ENCODE results near the gene GPR89A. TPM values are rescaled to one million over a fixed set of nuclear protein-coding genes. Genes with fewer than 3 reads are reported as not detected.
"Not testable (repeated sequence)": the region's sequence is repeated elsewhere in the genome, so short reads cannot be mapped to it uniquely, and the experiment has no call there.

Gene GPR89A
- polyA plus RNA-seq, 1 donor (not counting 4 experiments of a cell fraction or from before 2014, with no cell fraction given) = 22.8 TPM

DNA sequence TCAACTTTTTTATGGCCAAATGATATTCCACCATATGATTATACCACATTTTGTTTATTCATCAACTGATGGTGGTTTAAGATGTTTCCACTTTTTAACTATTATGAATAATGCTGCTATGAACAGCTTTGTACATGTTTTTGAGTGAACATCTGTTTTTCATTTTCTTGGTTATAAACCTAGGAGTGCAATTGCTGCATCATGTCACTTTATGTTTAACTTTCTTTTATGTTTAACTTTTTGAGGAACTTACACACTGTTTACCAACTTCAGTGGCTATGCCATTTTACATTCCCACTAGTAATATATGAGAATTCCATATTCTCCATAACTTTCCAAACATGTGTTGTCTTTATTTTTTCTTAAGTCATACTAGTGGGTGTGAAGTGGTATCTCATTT lies 12.4 kb upstream of the GPR89A start:
- H3K9me3 ChIP-seq (ENCODE audit: control insufficient read depth, low read depth, low read length); DNase-seq (ENCODE audit: low read depth, low spot score); dilution Hi-C loops (cut with MboI; ENCODE audit: extremely low pct_ligation_motif_present, low sequenced_read_pairs); FAIRE-seq; H3K9me1 ChIP-seq (ENCODE audit: control insufficient read depth, extremely low read depth, insufficient read depth, low read length); H3K4me3 ChIP-seq (ENCODE audit: control insufficient read depth in 2 of 3, extremely low read depth in 1 of 3, insufficient read depth in 2 of 3, low read depth in 1 of 3, low read length in 3 of 3); H4K20me1 ChIP-seq (ENCODE audit: control insufficient read depth, extremely low read depth, insufficient read depth, low read length); H3K4me1 ChIP-seq (ENCODE audit: control insufficient read depth, extremely low read depth, insufficient read depth, low read length); H3K36me3 ChIP-seq (ENCODE audit: control insufficient read depth in 2 of 2, extremely low read depth in 1 of 2, insufficient read depth in 2 of 2, low read length in 2 of 2); H3K9ac ChIP-seq (ENCODE audit: control insufficient read depth, extremely low read depth, insufficient read depth, low read length); H2AFZ ChIP-seq (ENCODE audit: control insufficient read depth, low read length); H3K27me3 ChIP-seq (ENCODE audit: control insufficient read depth, extremely low read depth, insufficient read depth, low read length); H3K79me2 ChIP-seq (ENCODE audit: control insufficient read depth, insufficient read depth, low read length); H3K4me2 ChIP-seq (ENCODE audit: control insufficient read depth, extremely low read depth, insufficient read depth, low read depth, low read length); H3K27ac ChIP-seq (ENCODE audit: control insufficient read depth, insufficient read depth, low read length): not testable (repeated sequence)

- H4K20me1 ChIP-seq (ENCODE audit: control insufficient read depth, extremely low read depth, insufficient read depth, low read length); H3K79me2 ChIP-seq (ENCODE audit: control insufficient read depth, insufficient read depth, low read length); H3K9me1 ChIP-seq (ENCODE audit: control insufficient read depth, extremely low read depth, insufficient read depth, low read length); H3K4me2 ChIP-seq (ENCODE audit: control insufficient read depth, extremely low read depth, insufficient read depth, low read depth, low read length); dilution Hi-C loops (cut with MboI; ENCODE audit: extremely low pct_ligation_motif_present, low sequenced_read_pairs); H3K4me3 ChIP-seq (ENCODE audit: control insufficient read depth in 2 of 3, extremely low read depth in 1 of 3, insufficient read depth in 2 of 3, low read depth in 1 of 3, low read length in 3 of 3); H2AFZ ChIP-seq (ENCODE audit: control insufficient read depth, low read length); H3K27me3 ChIP-seq (ENCODE audit: control insufficient read depth, extremely low read depth, insufficient read depth, low read length); H3K9me3 ChIP-seq (ENCODE audit: control insufficient read depth, low read depth, low read length); H3K4me1 ChIP-seq (ENCODE audit: control insufficient read depth, extremely low read depth, insufficient read depth, low read length); H3K36me3 ChIP-seq (ENCODE audit: control insufficient read depth in 2 of 2, extremely low read depth in 1 of 2, insufficient read depth in 2 of 2, low read length in 2 of 2); FAIRE-seq; H3K27ac ChIP-seq (ENCODE audit: control insufficient read depth, insufficient read depth, low read length); H3K9ac ChIP-seq (ENCODE audit: control insufficient read depth, extremely low read depth, insufficient read depth, low read length); DNase-seq (ENCODE audit: low read depth, low spot score): not testable (repeated sequence)
Observed at GRCh38 chr1:145596236-145596635, 11.6 kb upstream of the GPR89A start.

DNA sequence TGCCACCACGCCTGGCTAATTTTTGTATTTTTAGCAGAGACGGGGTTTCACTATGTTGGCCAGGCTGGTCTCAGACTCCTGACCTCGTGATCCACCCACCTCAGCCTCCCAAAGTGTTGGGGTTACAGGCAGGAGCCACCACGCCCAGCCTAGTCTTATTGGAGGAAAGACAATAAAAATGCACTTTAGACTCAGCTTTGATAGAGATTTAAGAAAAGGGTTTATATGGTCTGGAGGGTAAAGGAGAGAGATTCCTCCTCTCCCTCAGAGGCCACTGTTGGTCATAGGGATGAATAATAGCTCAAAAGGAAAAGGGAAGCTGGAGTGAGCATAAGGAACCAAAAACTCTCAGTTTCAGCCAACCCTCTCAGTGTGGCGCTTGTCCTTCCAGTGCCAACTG lies 8.4 kb upstream of the GPR89A start:
- H2AFZ ChIP-seq (ENCODE audit: control insufficient read depth, low read length); H4K20me1 ChIP-seq (ENCODE audit: control insufficient read depth, extremely low read depth, insufficient read depth, low read length); H3K4me3 ChIP-seq (ENCODE audit: control insufficient read depth in 2 of 3, extremely low read depth in 1 of 3, insufficient read depth in 2 of 3, low read depth in 1 of 3, low read length in 3 of 3); H3K9ac ChIP-seq (ENCODE audit: control insufficient read depth, extremely low read depth, insufficient read depth, low read length); H3K27ac ChIP-seq (ENCODE audit: control insufficient read depth, insufficient read depth, low read length); H3K36me3 ChIP-seq (ENCODE audit: control insufficient read depth in 2 of 2, extremely low read depth in 1 of 2, insufficient read depth in 2 of 2, low read length in 2 of 2); dilution Hi-C loops (cut with MboI; ENCODE audit: extremely low pct_ligation_motif_present, low sequenced_read_pairs); H3K79me2 ChIP-seq (ENCODE audit: control insufficient read depth, insufficient read depth, low read length); H3K4me2 ChIP-seq (ENCODE audit: control insufficient read depth, extremely low read depth, insufficient read depth, low read depth, low read length); FAIRE-seq; H3K27me3 ChIP-seq (ENCODE audit: control insufficient read depth, extremely low read depth, insufficient read depth, low read length); H3K4me1 ChIP-seq (ENCODE audit: control insufficient read depth, extremely low read depth, insufficient read depth, low read length); H3K9me1 ChIP-seq (ENCODE audit: control insufficient read depth, extremely low read depth, insufficient read depth, low read length); DNase-seq (ENCODE audit: low read depth, low spot score); H3K9me3 ChIP-seq (ENCODE audit: control insufficient read depth, low read depth, low read length): not testable (repeated sequence)

All from keratinocyte (primary cell).